H1 (cell line): ENCODE data around the gene ZNF143.
A peak's percentile ranks its signal among the peaks of the same experiment; 100 is the strongest.

Experiments used
- CHD1 ChIP-seq: IDR thresholded peaks from 2 replicates; pipeline ENCODE4 v1.6.1; 2012; ENCODE audit warnings: low read depth, low read length, improper control_type of control experiment
- CREB1 ChIP-seq: IDR thresholded peaks from 2 replicates; pipeline ENCODE4 v1.6.1; 2012; ENCODE audit warnings: inconsistent platforms
- CTCF ChIP-seq, 3 experiments: IDR thresholded peaks; 1 replicate in 2 of 3; 2 replicates in 1 of 3; pipeline versions ENCODE4 v1.5.1 to v1.6.1; 2011; ENCODE audit warnings: low read length in 3 of 3, mild to moderate bottlenecking in 3 of 3, inconsistent platforms in 2 of 3, low read depth in 1 of 3, moderate library complexity in 1 of 3; ENCODE audit not compliant: insufficient read depth in 1 of 3; ENCODE audit errors: control extremely low read depth in 1 of 3
- EZH2 ChIP-seq: fragments of 200-600 bp; sonication (generic); IDR thresholded peaks from 2 replicates; pipeline ENCODE4 v1.7.1; 2012; ENCODE audit warnings: low read depth, mild to moderate bottlenecking, moderate library complexity, low read length, inconsistent platforms; ENCODE audit not compliant: severe bottlenecking
- FOSL1 ChIP-seq: IDR thresholded peaks from 2 replicates; pipeline ENCODE4 v1.6.1; 2011; ENCODE audit warnings: mild to moderate bottlenecking, low read depth, low read length, moderate library complexity; ENCODE audit not compliant: insufficient read depth
- GTF2F1 ChIP-seq: IDR thresholded peaks from 2 replicates; pipeline ENCODE4 v1.6.1; 2012; ENCODE audit warnings: low read depth, low read length, improper control_type of control experiment, borderline replicate concordance
- JUND ChIP-seq: IDR thresholded peaks from 2 replicates; pipeline ENCODE4 v1.6.1; 2011; ENCODE audit warnings: mild to moderate bottlenecking, improper control_type of control experiment, low read length
- MAFK ChIP-seq: IDR thresholded peaks from 2 replicates; pipeline ENCODE4 v1.6.1; 2012; ENCODE audit warnings: low read depth, mild to moderate bottlenecking, improper control_type of control experiment, low read length
- MAX ChIP-seq: IDR thresholded peaks from 2 replicates; pipeline ENCODE4 v1.6.1; 2012; ENCODE audit warnings: inconsistent platforms
- POLR2A ChIP-seq, 2 experiments: IDR thresholded peaks; 1 replicate in 1 of 2; 2 replicates in 1 of 2; pipeline ENCODE4 v1.6.1; 2011; ENCODE audit warnings: low read depth in 2 of 2, low read length in 2 of 2, mild to moderate bottlenecking in 2 of 2; ENCODE audit errors: control extremely low read depth in 1 of 2
- SP1 ChIP-seq: IDR thresholded peaks from 2 replicates; pipeline ENCODE4 v1.6.1; 2011; ENCODE audit warnings: low read depth, low read length
- TAF1 ChIP-seq: IDR thresholded peaks from 2 replicates; pipeline ENCODE4 v1.6.1; 2011; ENCODE audit warnings: mild to moderate bottlenecking, low read depth, low read length
- ZNF274 ChIP-seq: IDR thresholded peaks from 2 replicates; pipeline ENCODE4 v1.7.0; 2012; ENCODE audit warnings: low read length, borderline replicate concordance; ENCODE audit errors: extremely low read depth

DNA sequence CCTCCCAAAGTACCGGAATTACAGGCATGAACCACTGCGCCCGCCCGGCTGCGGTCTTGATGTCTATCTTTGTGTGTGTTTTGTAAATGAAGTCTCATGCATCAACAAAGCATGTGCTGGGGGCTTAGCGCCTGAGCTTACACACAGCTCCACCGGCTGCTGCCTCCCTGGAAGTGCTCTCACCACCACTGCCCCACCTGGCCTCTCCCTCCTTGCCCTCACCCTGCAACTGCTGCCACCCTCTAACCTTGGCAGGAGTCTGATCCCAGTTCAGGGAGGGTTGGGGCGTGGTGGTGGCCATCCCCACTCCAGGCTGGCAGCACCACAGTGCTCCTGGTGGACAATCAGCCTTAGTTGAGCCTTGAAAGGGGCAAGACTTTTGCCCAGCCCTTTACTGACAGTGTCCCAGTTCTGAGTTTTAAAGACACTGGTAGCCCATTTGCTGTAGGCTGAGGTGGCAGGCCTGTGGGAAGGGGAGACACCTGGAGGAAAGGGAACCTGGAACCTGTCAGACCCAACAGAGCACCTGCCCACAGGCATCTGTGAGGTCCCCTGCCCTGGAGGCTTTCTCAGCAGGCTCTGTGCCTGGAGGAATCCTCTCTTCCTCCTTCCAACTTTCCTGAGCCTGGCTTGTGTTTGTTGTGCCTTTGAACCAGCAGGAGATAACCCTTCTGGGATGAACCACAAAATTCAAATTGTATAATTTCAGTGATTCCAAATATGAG, 70.3 kb downstream of the ZNF143 start:
- no peak for TF ChIP-seq EZH2
- no peak for TF ChIP-seq TAF1
- no peak for TF ChIP-seq ZNF274
- no peak for TF ChIP-seq MAX
- TF ChIP-seq FOSL1, result no peak
- no peak for TF ChIP-seq JUND
- no peak for TF ChIP-seq CHD1
- TF ChIP-seq GTF2F1, result no peak
- no peak for TF ChIP-seq POLR2A (IDR thresholded peaks at IDR 0.05; ENCODE audit: control extremely low read depth in 1 of 2, low read depth in 2 of 2, low read length in 2 of 2)
- no peak for TF ChIP-seq CREB1
- TF ChIP-seq MAFK, result no peak
- TF ChIP-seq SP1, result no peak
- TF ChIP-seq CTCF (IDR thresholded peaks at IDR 0.05; ENCODE audit: control extremely low read depth in 1 of 3, insufficient read depth in 1 of 3, low read depth in 1 of 3, low read length in 3 of 3), result peak in 2 of 3 experiments; percentile 26 to 27; a peak in 2 of 4 replicates
